Tibial nerve (tissue), 4 donors: ENCODE data around the gene LNP1. TPM values are rescaled to one million over a fixed set of nuclear protein-coding genes. Genes with fewer than 3 reads are reported as not detected.

ENCODE experiments used
- DNase-seq, 2 donors: peaks; one replicate each; pipeline ENCODE4 v3.0.0-alpha.2; 2019; ENCODE audit warnings: low spot score in 2 of 2
- H3K27ac ChIP-seq, 4 donors: fragments of 200-600 bp; sonication (generic) in 3 of 4; one replicate each; pipeline ENCODE4 v1.5.1; 2017 to 2019; ENCODE audit warnings: mild to moderate bottlenecking in 1 of 4
- H3K27me3 ChIP-seq, 2 donors: fragments of 200-600 bp; sonication (generic) in 1 of 2; one replicate each; pipeline versions ENCODE4 v1.5.1 to v1.6.0; 2017 to 2019
- H3K36me3 ChIP-seq, 3 donors: fragments of 200-600 bp; sonication (generic); one replicate each; pipeline ENCODE4 v1.5.1; 2018 to 2019
- H3K4me1 ChIP-seq, 4 donors: fragments of 200-600 bp; sonication (generic) in 3 of 4; one replicate each; pipeline ENCODE4 v1.5.1; 2017 to 2019
- H3K4me3 ChIP-seq, 4 donors: fragments of 200-600 bp; sonication (generic) in 3 of 4; one replicate each; pipeline ENCODE4 v1.5.1; 2017 to 2019; ENCODE audit warnings: mild to moderate bottlenecking in 1 of 4, moderate library complexity in 1 of 4
- H3K9me3 ChIP-seq, 4 donors: fragments of 200-600 bp; sonication (generic) in 3 of 4; one replicate each; pipeline ENCODE4 v1.5.1; 2017 to 2019
- EP300 ChIP-seq, 2 donors: sonication (generic); formaldehyde crosslinking; IDR thresholded peaks; one replicate each; pipeline ENCODE4 v1.6.1; 2017; ENCODE audit warnings: antibody characterized with exemption in 2 of 2, mild to moderate bottlenecking in 1 of 2
- POLR2A ChIP-seq, 2 donors: fragments of 450-650 bp; IDR thresholded peaks; one replicate each; pipeline ENCODE4 v1.6.1; 2017; ENCODE audit warnings: antibody characterized with exemption in 2 of 2, mild to moderate bottlenecking in 2 of 2, moderate library complexity in 2 of 2
- whole genome bisulfite sequencing, 2 donors: methylation state at CpG; one replicate each; pipeline ENCODE4 v1.1.5; 2018; 5-methylcytosine and 5-hydroxymethylcytosine counted together
- total RNA-seq, 4 donors: library from RNA; depleted of rRNA; stranded (reverse); fragments of >200 nt; gene quantifications; one replicate each; pipeline ENCODE4 v1.1.0, GENCODE V29; 2016
- TF ChIP-seq, protein P1 (sequence below), 5 experiments: fragments of 200-600 bp in 3 of 5; fragments of 450-650 bp in 2 of 5; sonication (generic) in 3 of 5; IDR thresholded peaks; one replicate each; pipeline ENCODE4 v1.5.1; 2016 to 2019; ENCODE audit warnings: antibody characterized with exemption in 5 of 5, mild to moderate bottlenecking in 3 of 5, moderate library complexity in 2 of 5

LNP1 gene
- total RNA-seq, 4 donors from 2014 or later = 1.5 to 5.7 (median 4.9) TPM

DNA sequence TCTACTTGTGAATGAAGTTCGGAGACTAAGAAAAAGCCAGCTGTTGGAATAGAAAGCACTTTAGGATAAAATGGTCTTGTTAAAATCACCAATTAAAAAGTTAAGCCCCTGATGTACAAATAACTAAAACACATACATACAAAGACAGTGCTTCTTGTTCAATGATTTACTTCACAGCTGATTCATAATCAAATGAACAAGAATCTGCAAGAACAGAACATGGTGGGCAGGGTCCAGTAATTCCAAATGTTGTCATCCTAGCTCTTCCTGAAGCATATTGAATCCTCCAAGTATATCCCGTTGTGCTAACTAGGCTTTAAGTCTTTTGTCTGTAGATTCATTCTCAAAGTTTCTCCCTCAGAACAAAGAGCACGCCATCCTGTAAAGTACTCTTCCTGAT is 42.3 kb upstream of the LNP1 start:
- Histone ChIP-seq H3K4me1 (no peaks in the 10 kb centered on the region), H3K27me3 (no peaks in the 10 kb centered on the region), H3K27ac (no peak overlapping the region), H3K36me3 (peaks cover 2 to 95% (median 5%) of the 10 kb centered on the region in 3 donors), H3K4me3 (no peak overlapping the region), H3K9me3 (peaks cover 0 to 7% (median 0%) of the 10 kb centered on the region in 4 donors)
- WGBS, 2 donors = 91 to 93% methylated on average over 3 of the region's 3 CpGs
- TF ChIP-seq EP300 (IDR thresholded peaks at IDR 0.05) = no peak
- no peak for DNase-seq

DNA sequence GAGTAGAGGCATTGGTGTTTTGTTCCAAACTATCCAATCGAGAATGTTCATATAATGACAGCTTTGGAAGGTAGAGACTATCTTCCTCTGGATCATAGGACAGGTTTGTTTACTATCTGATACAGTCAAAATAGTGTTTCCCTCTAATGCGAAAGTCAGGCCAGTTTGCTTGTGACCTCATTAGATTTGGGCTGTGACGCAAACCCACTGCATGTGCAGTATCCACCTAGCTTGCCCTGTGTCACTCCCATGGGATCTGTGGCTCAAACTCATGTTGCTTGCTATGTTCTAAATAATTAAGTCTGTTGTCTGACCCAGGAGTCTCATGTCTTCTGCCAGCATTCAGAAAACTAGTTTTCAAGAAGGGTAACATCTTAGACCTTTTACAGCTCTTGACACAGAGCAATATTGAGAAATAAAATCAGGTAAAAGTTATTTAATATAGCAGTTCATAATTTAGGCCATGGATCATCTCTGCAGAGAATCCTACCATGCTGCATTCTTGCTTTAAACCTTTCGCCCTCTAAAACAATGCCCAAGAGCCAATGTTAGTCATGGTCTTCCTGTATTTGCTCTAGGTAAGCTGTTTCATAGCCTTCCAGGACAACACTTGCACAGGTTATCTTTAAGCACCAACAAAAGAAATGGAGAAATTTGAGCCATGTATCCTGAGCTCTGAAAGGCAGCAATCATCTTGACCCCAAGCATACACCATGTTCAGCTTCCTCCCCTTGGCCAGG is 40.4 kb upstream of the LNP1 start:
- Histone ChIP-seq H3K27me3 (no peaks in the 10 kb centered on the region), H3K4me1 (no peaks in the 10 kb centered on the region), H3K9me3 (peaks cover 0 to 7% (median 0%) of the 10 kb centered on the region in 4 donors), H3K36me3 (peaks cover 0 to 95% (median 0%) of the 10 kb centered on the region in 3 donors), H3K27ac (no peak overlapping the region), H3K4me3 (no peak overlapping the region)
- DNase-seq = no peak
- TF ChIP-seq EP300 (IDR thresholded peaks at IDR 0.05) = no peak
- no peak for TF ChIP-seq POLR2A (IDR thresholded peaks at IDR 0.05)
- TF ChIP-seq, protein P1, sequence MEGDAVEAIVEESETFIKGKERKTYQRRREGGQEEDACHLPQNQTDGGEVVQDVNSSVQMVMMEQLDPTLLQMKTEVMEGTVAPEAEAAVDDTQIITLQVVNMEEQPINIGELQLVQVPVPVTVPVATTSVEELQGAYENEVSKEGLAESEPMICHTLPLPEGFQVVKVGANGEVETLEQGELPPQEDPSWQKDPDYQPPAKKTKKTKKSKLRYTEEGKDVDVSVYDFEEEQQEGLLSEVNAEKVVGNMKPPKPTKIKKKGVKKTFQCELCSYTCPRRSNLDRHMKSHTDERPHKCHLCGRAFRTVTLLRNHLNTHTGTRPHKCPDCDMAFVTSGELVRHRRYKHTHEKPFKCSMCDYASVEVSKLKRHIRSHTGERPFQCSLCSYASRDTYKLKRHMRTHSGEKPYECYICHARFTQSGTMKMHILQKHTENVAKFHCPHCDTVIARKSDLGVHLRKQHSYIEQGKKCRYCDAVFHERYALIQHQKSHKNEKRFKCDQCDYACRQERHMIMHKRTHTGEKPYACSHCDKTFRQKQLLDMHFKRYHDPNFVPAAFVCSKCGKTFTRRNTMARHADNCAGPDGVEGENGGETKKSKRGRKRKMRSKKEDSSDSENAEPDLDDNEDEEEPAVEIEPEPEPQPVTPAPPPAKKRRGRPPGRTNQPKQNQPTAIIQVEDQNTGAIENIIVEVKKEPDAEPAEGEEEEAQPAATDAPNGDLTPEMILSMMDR (IDR thresholded peaks at IDR 0.05) = no peak
- 89 to 96% methylated on average over 4 of the region's 4 CpGs for WGBS, 2 donors

DNA sequence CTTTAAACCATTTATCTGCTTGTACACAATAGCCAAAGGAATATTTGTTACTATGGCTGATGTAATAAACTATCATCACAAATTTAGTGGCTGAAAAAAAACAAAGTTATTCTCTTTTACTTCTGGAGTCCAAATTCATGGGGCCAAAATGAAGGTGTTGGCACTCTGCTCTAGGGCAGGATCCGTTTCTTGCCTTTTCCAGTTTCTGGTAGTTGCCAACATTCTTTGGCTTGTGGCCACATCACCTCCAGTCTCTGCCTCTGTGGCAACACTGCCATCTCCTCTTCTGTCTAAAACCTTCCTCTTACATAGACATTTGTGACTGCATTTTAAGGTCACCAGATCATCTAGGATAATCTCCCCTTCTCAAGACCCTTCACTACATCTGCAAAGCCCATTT is 39.4 kb upstream of the LNP1 start:
- TF ChIP-seq, protein P1 (IDR thresholded peaks at IDR 0.05) = no peak
- TF ChIP-seq POLR2A (IDR thresholded peaks at IDR 0.05) (no peak), EP300 (IDR thresholded peaks at IDR 0.05) (no peak)
- no peaks in the 10 kb centered on the region for H3K27me3 ChIP-seq
- H3K27ac ChIP-seq = no peak overlapping the region
- peaks cover 0 to 7% (median 0%) of the 10 kb centered on the region in 4 donors for H3K9me3 ChIP-seq
- peaks cover 0 to 96% (median 0%) of the 10 kb centered on the region in 3 donors for H3K36me3 ChIP-seq
- H3K4me1 ChIP-seq = no peaks in the 10 kb centered on the region
- H3K4me3 ChIP-seq = no peak overlapping the region
- WGBS, 2 donors = 77 to 79% methylated on average over 1 of the region's 1 CpG
- no peak for DNase-seq

DNA sequence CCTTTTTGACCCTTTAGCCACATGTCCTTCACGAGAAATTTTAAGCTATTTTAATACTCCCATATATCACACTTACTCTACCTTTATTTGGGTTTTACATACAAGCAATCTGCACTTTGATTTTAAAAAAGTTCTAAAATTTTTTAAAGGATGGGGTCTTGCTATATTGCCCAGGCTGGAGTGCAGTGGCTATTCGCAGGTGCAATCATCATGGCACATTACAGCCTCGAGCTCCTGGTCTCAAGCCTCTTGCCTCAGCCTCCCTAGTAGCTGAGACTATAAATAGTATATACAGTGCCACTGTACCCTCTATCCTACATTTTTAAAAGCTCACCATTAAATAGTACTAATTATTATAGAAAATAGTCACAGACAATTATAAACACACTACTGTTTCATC is 36.9 kb upstream of the LNP1 start:
- WGBS, 2 donors = 93 to 97% methylated on average over 3 of the region's 3 CpGs
- TF ChIP-seq EP300 (IDR thresholded peaks at IDR 0.05) (no peak), POLR2A (IDR thresholded peaks at IDR 0.05) (no peak)
- TF ChIP-seq, protein P1 (IDR thresholded peaks at IDR 0.05) = no peak
- no peak for DNase-seq
- Histone ChIP-seq H3K4me1 (no peaks in the 10 kb centered on the region), H3K36me3 (peaks cover 0 to 100% (median 4%) of the 10 kb centered on the region in 3 donors), H3K4me3 (no peak overlapping the region), H3K27ac (no peak overlapping the region), H3K27me3 (no peaks in the 10 kb centered on the region), H3K9me3 (peaks cover 0 to 7% (median 0%) of the 10 kb centered on the region in 4 donors)

DNA sequence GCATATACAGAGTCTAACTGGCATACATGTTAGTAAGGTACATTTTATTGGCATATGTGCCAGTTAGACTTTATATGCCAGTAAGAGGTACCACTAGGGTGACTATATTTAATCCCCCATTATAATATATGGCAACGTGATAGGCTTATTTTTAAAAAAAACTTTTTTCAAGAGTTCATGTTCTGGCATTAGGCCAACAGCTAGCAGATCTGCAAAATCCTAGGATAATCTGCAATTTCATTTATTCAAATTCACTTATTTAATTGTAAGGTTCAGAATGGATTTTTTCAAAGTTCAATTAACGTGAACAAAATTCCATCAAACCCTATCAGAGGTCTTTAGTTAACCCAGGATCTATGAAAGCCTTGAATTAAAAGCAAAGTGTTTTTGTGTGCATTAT is 34.9 kb upstream of the LNP1 start:
- Histone ChIP-seq H3K27me3 (no peaks in the 10 kb centered on the region), H3K27ac (no peak overlapping the region), H3K4me3 (no peak overlapping the region), H3K4me1 (no peaks in the 10 kb centered on the region), H3K9me3 (peaks cover 0 to 7% (median 0%) of the 10 kb centered on the region in 4 donors), H3K36me3 (peaks cover 0 to 99% (median 6%) of the 10 kb centered on the region in 3 donors)
- no peak for DNase-seq
- TF ChIP-seq EP300 (IDR thresholded peaks at IDR 0.05) = no peak
- TF ChIP-seq POLR2A (IDR thresholded peaks at IDR 0.05) = no peak
- TF ChIP-seq, protein P1 (IDR thresholded peaks at IDR 0.05) = no peak
- WGBS, 2 donors = 72 to 82% methylated on average over 2 of the region's 2 CpGs
